GM21619 (cell line): Measurements from ENCODE around the gene CPA2.
"Not testable (repeated sequence)": the region's sequence is repeated elsewhere in the genome, so short reads cannot be mapped to it uniquely, and the experiment has no call there.

ENCODE experiments used
- ATAC-seq: cut with Tn5 transposase; IDR thresholded peaks from one replicate; pipeline ENCODE4 v1.9.1; 2021; ENCODE audit not compliant: unreplicated experiment

CPA2 gene

GRCh38 chr7:130266258-130266960 is at the start of gene CPA2:
Gene CPA2 (plus strand): TSS chr7:130266863. CDS start chr7:130266882, 19 bp downstream.
- ATAC-seq, result no peak

DNA sequence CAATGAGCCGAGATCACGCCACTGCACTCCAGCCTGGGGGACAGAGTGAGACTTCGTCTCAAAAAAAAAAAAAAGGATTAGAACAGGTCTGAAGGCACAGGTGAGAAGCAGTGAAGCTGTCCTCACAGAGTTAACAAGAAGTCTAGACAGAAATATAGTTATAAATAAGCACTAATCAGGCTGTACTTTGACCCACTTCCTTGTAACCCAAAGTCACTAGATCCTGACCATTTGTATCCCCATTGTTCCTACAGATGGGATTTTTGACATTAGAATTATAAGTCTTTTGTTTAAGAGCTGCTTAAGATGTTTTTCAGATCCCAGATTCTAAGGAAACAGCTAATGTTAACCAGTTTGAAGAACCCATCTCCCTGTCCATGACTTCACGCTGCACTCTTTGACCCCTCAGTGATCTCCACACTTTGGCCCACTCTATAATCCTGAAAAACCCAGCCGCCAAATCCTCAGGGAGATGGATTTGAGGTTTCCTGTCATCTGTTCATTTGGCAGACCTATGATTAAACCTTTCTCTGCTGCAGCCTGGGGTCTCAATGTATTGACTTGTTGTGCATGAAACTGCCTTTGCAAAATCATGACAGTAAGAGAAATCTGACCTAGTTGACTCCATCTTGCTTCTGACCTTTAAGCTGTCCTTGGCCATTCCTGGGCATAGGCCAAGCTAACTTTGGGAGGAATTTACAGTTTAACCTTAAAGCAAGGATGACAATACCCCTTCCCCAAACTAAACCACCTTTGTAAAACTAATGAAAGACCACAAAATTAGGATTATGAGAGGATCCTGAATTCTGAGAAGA is 47.6 kb upstream of the CPA2 start:
- no peak for ATAC-seq

GRCh38 chr7:130219871-130220270 is 46.8 kb upstream of the CPA2 start:
- ATAC-seq, result no peak

- no peak for ATAC-seq
Measured at GRCh38 chr7:130221746-130222145, 44.9 kb upstream of the CPA2 start.

DNA sequence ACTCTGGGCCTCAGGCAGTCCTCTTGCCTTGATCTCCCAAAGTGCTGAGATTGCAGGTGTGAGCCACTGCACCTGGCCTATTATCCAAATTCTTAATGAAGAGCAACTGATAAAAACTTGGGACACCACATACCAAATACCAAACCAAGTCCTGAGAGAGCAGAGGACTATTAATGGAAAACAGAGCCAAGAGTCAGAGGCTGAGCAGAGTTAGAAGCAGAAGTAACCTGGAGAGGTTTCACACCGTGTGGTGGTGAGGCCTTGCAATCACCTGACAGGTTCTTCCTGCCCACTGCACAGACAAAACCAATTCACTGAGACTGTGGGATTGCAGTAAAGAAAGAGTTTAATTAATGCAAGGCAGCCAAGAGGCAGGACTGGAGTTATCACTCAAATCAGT is 43.0 kb upstream of the CPA2 start:
- ATAC-seq, result no peak

DNA sequence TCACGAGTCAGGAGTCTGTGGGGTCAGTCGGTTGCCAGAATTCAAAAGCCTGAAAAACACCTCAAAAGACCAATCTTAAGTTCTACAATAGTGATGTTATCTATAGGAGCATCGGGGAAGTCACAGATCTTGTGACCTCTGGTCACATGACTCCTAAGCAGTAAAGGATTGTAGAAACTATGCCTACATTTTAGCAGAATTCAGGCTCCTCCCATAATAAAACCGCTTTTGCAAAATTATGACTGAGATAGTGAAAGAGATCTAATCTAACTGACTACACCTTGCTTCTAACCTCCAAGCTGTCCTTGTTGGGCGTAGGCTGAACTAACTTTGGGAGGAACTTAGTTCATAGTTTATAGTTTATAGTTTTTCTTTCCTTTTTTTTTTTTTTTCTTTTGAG is 42.5 kb upstream of the CPA2 start:
- ATAC-seq, result no peak

- not testable (repeated sequence) for ATAC-seq
Measured at GRCh38 chr7:130224923-130225322, 41.7 kb upstream of the CPA2 start.

DNA sequence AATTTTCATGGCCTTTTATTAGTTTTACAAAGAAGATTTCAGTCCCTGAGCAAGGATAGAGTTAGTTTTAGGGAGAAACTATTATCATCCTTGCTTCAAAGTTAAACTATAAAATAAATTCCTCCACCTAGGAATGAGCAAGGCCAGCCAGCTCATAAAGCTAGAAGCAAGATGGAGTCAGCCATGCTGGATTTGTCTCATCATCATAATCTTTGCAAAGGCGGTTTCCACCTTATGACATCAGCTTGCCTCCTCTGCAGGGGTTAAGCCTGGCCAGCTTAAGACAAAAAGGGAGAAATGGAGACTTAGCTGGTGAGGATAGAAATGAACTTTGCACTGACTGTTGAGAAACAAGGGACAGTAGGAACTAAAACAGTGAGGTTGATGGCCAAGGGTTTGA is 40.3 kb upstream of the CPA2 start:
- ATAC-seq, result no peak

GRCh38 chr7:130227883-130228575 is 38.6 kb upstream of the CPA2 start:
- ATAC-seq, result no peak

DNA sequence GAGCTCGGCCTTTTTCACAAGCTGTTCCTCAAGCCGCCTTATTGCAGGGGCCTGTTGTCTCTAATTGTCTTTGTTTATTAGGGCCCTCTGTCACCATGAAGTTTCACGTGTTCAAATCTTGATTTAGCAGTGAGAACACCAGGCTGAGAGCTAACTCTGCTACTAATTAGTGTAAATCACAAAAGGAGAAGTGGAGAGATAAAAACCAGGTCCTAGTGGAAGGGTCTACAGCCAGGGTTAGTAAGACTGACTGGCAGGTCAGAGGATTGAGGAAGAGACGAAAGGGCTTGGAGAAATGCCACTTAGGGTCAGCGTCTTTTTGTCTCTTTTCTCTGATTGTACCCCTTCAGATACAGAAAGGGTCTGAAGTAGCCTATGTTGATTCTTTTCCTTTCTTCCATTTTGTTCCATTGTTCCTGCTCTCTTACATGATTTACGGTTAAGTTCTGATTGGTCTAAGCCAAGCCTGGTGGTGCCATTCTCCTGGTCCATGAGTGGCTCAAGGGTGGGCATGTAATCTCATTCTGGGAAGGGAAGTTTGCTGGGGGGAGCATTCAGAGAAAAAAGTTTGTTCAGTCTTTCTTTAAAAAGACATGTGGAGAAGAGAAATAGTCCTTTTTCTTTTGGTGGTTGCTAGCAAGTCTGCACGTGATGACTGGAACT is 37.7 kb upstream of the CPA2 start:
- no peak for ATAC-seq

DNA sequence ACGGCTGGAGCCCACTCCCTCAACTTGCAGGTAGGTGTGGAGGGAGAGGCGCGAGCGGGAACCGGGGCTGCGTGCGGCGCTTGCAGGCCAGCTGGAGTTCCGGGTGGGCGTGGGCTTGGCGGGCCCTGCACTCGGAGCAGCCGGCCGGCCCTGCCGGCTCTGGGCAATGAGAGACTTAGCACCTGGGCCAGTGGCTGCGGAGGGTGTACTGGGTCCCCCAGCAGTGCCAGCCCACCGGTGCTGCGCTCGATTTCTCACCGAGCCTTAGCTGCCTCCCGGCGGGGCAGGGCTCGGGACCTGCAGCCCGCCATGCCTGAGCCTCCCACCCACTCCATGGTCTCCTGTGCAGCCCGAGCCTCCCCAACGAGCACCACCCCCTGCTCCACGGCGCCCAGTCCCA is 36.7 kb upstream of the CPA2 start:
- ATAC-seq, result not testable (repeated sequence)

DNA sequence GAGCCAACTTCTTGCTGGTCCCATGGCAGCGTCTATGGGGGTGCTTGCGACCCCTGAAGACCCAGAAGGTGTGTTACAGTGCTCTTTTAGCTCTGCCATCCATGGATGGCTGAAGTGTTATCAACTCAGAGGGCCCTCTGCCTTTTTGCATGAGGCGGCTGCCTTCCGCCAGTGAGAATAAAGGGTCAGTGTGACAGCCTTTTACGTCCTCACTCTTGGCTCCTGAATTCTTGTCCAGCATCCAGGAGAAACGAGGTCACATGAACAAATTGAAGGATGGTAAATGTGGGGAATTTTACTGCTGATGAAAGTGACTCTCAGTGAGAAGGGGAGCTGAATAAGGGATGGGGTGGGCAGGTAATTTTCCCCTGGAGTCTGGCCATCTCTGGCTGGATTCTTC is 34.9 kb upstream of the CPA2 start:
- no peak for ATAC-seq

GRCh38 chr7:130232209-130232608 is 34.5 kb upstream of the CPA2 start:
- ATAC-seq, result no peak

- ATAC-seq, result no peak
Measured at GRCh38 chr7:130234078-130234477, 32.6 kb upstream of the CPA2 start.

- ATAC-seq, result not testable (repeated sequence)
Measured at GRCh38 chr7:130236361-130236760, 30.3 kb upstream of the CPA2 start.

GRCh38 chr7:130240240-130240639 is 26.4 kb upstream of the CPA2 start:
- ATAC-seq, result no peak

- ATAC-seq, result no peak
Measured at GRCh38 chr7:130242198-130243014, 24.3 kb upstream of the CPA2 start.

- ATAC-seq, result not testable (repeated sequence)
Measured at GRCh38 chr7:130243486-130243885, 23.2 kb upstream of the CPA2 start.

DNA sequence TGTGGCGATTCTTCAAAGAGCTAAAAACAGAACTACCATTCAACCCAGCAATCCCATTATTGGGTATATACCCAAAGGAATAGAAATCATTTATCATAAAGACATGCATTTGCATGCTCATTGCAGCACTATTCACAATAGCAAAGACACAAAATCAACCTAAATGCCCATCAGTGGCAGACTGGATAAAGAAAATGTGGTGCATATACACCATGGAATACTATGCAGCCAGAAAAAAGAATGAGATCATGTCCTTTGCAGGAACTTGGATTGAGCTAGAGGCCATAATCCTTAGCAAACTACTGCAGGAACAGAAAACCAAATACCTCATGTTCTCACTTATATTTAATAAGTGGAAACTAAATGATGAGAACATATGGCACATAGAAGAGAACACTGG is 20.2 kb upstream of the CPA2 start:
- not testable (repeated sequence) for ATAC-seq

DNA sequence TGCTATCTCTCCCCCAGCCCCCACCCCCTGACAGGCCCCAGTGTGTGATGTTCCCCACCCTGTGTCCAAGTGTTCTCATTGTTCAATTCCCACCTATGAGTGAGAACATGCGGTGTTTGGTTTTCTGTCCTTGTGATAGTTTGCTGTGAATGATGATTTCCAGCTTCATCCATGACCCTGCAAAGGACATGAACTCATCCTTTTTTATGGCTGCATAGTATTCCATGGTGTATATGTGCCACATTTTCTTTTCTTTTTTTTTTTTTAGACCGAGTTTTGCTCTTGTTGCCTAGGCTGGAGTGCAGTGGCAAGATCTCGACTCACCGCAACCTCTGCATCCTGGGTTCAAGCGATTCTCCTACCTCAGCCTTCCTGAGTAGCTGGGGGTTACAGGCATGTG is 17.8 kb upstream of the CPA2 start:
- ATAC-seq, result not testable (repeated sequence)
